SK-N-SH (cell line): Measurements from ENCODE around the gene SLC52A3.

Experiments used
- GABPA ChIP-seq: IDR thresholded peaks from 2 replicates; pipeline ENCODE4 v1.4.0; 2012; ENCODE audit warnings: low read depth, mild to moderate bottlenecking
- MAX ChIP-seq: IDR thresholded peaks from 2 replicates; pipeline ENCODE4 v1.4.0; 2012; ENCODE audit warnings: low read depth
- POLR2AphosphoS5 ChIP-seq: IDR thresholded peaks from 2 replicates; pipeline ENCODE4 v1.6.1; 2012; ENCODE audit warnings: low read depth, low read length

DNA sequence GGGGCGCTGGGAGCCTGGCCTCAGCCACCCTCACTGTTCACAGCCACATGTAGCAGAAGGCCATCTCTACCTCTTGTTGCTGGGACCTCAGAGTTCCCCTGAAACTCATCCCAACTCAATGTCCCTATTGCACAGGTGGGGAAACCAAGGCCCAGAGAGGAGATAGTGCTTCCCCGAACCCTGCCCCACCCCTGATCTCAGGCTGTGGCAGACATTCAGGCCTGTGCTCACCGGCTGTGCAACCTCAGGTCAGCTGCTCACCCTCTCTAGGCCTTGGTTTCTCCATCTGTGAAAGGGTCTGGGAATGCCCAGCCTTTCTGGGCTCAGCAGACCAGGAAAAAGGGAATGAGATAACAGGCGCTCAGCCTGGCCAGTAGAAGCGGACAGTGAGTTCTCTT, 6.4 kb upstream of the SLC52A3 start:
- TF ChIP-seq GABPA (no peak), MAX (no peak), POLR2AphosphoS5 (no peak)
